Osteoblast (primary cell): ENCODE measurements around the gene TBL1X. TPM values are rescaled to one million over a fixed set of nuclear protein-coding genes. Genes with fewer than 3 reads are reported as not detected.

ENCODE experiments used
- DNase-seq: peaks from one replicate; pipeline ENCODE4 v3.0.0; 2011; ENCODE audit warnings: low spot score, mixed read lengths; ENCODE audit not compliant: insufficient read length; ENCODE audit errors: missing footprints
- H2AFZ ChIP-seq: 2 replicates; pipeline ENCODE4 v1.6.0; 2011; ENCODE audit warnings: mild to moderate bottlenecking, low read length
- H3K27ac ChIP-seq: 2 replicates; pipeline ENCODE4 v1.5.1; 2011; ENCODE audit warnings: mild to moderate bottlenecking, low read depth, low read length, moderate library complexity
- H3K27me3 ChIP-seq: 2 replicates; pipeline ENCODE4 v1.6.0; 2012; ENCODE audit warnings: mild to moderate bottlenecking, control low read depth, inconsistent platforms, low read length, moderate library complexity; ENCODE audit not compliant: insufficient read depth
- H3K36me3 ChIP-seq: 2 replicates; pipeline ENCODE4 v1.5.1; 2011; ENCODE audit warnings: mild to moderate bottlenecking, low read length, control low read depth, moderate library complexity; ENCODE audit not compliant: insufficient read depth
- H3K4me1 ChIP-seq: 2 replicates; pipeline ENCODE4 v1.5.1; 2011; ENCODE audit warnings: mild to moderate bottlenecking, low read length, control low read depth, moderate library complexity; ENCODE audit not compliant: insufficient read depth
- H3K4me2 ChIP-seq: 2 replicates; pipeline ENCODE4 v1.6.0; 2011; ENCODE audit warnings: mild to moderate bottlenecking, low read length; ENCODE audit not compliant: insufficient read depth
- H3K4me3 ChIP-seq: fragments of 200-600 bp; sonication (generic); 3 replicates; pipeline ENCODE4 v1.5.1; 2012; ENCODE audit warnings: mild to moderate bottlenecking, low read length, inconsistent platforms; ENCODE audit not compliant: insufficient read depth
- H3K79me2 ChIP-seq: 2 replicates; pipeline ENCODE4 v1.6.0; 2012; ENCODE audit warnings: mild to moderate bottlenecking, low read length, control low read depth, inconsistent platforms; ENCODE audit not compliant: insufficient read depth
- H3K9me3 ChIP-seq: 2 replicates; pipeline ENCODE4 v1.5.1; 2011; ENCODE audit warnings: low read depth, low read length, control low read depth
- H4K20me1 ChIP-seq: 2 replicates; pipeline ENCODE4 v1.6.0; 2012; ENCODE audit warnings: mild to moderate bottlenecking, low read length, control low read depth; ENCODE audit not compliant: insufficient read depth
- total RNA-seq: library from RNA; depleted of rRNA; stranded (reverse); fragments of >200 nt; gene quantifications from 2 replicates; pipeline ENCODE4 v1.2.3, GENCODE V29; 2012
- TF ChIP-seq, protein P1 (sequence below): IDR thresholded peaks from 2 replicates; pipeline ENCODE4 v1.5.1; 2011; ENCODE audit warnings: mild to moderate bottlenecking, low read depth, low read length, moderate library complexity; ENCODE audit errors: extremely low read depth

Gene TBL1X
- total RNA-seq, 1 donor, result 15.2 TPM

DNA sequence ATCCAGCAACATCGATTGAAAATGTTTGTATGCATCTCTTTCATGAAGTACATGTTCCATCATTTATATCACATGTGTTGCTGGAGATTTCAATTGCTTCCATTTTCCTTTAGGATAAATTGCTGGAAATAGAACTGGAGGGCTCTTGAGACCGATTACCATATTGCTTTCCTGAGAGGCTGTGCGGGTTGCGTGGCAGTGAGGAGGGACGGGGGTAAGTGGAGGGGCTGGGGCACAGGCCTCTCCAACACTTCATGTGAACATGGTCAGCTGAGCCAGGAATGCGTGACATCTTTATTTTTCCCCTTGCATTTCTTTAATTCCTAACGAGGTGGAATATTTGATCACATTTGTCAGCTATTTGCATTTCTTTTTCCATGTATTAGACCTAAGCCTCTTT, 144.6 kb downstream of the TBL1X start:
- H3K4me1 ChIP-seq, result peaks cover 10% of the 10 kb centered on the region
- no peak for DNase-seq
- TF ChIP-seq, protein P1, sequence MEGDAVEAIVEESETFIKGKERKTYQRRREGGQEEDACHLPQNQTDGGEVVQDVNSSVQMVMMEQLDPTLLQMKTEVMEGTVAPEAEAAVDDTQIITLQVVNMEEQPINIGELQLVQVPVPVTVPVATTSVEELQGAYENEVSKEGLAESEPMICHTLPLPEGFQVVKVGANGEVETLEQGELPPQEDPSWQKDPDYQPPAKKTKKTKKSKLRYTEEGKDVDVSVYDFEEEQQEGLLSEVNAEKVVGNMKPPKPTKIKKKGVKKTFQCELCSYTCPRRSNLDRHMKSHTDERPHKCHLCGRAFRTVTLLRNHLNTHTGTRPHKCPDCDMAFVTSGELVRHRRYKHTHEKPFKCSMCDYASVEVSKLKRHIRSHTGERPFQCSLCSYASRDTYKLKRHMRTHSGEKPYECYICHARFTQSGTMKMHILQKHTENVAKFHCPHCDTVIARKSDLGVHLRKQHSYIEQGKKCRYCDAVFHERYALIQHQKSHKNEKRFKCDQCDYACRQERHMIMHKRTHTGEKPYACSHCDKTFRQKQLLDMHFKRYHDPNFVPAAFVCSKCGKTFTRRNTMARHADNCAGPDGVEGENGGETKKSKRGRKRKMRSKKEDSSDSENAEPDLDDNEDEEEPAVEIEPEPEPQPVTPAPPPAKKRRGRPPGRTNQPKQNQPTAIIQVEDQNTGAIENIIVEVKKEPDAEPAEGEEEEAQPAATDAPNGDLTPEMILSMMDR, result no peak
- no peak overlapping the region for H2AFZ ChIP-seq
- no peaks in the 10 kb centered on the region for H3K36me3 ChIP-seq
- H3K27me3 ChIP-seq, result no peaks in the 10 kb centered on the region
- no peaks in the 10 kb centered on the region for H3K9me3 ChIP-seq
- H3K27ac ChIP-seq, result no peak overlapping the region
- H3K4me3 ChIP-seq, result no peak overlapping the region
- H3K4me2 ChIP-seq, result no peak overlapping the region
- H3K79me2 ChIP-seq, result no peaks in the 10 kb centered on the region
- H4K20me1 ChIP-seq, result no peaks in the 10 kb centered on the region

- TF ChIP-seq, protein P1, result no peak
- H2AFZ ChIP-seq, result no peak overlapping the region
- no peak overlapping the region for H3K4me2 ChIP-seq
- no peaks in the 10 kb centered on the region for H3K36me3 ChIP-seq
- no peak for DNase-seq
- H3K27me3 ChIP-seq, result no peaks in the 10 kb centered on the region
- no peaks in the 10 kb centered on the region for H3K79me2 ChIP-seq
- H4K20me1 ChIP-seq, result no peaks in the 10 kb centered on the region
- H3K9me3 ChIP-seq, result no peaks in the 10 kb centered on the region
- peaks cover 6% of the 10 kb centered on the region for H3K4me1 ChIP-seq
- no peak overlapping the region for H3K27ac ChIP-seq
- H3K4me3 ChIP-seq, result no peak overlapping the region
These were observed 145.1 kb downstream of the TBL1X start for GRCh38 chrX:9609987-9610386.

- no peak for DNase-seq
- TF ChIP-seq, protein P1, result no peak
- H3K4me3 ChIP-seq, result no peak overlapping the region
These were observed 146.0 kb downstream of the TBL1X start for GRCh38 chrX:9610771-9611392.

GRCh38 chrX:9611436-9612145, 146.7 kb downstream of the TBL1X start:
- Histone ChIP-seq H3K4me1 (peaks cover 5% of the 10 kb centered on the region), H3K9me3 (no peaks in the 10 kb centered on the region), H3K4me3 (no peak overlapping the region), H3K4me2 (peak overlapping the region; percentile 48), H3K27ac (no peak overlapping the region), H4K20me1 (no peaks in the 10 kb centered on the region), H2AFZ (no peak overlapping the region), H3K36me3 (no peaks in the 10 kb centered on the region), H3K79me2 (no peaks in the 10 kb centered on the region), H3K27me3 (no peaks in the 10 kb centered on the region)
- TF ChIP-seq, protein P1, result no peak
- DNase-seq, result no peak

More at GRCh38 chrX:9610771-9611392, 146.0 kb downstream of the TBL1X start:
- H4K20me1 ChIP-seq, result no peaks in the 10 kb centered on the region
- no peak overlapping the region for H3K27ac ChIP-seq
- H3K79me2 ChIP-seq, result no peaks in the 10 kb centered on the region
- H3K36me3 ChIP-seq, result no peaks in the 10 kb centered on the region
- H2AFZ ChIP-seq, result no peak overlapping the region
- H3K9me3 ChIP-seq, result no peaks in the 10 kb centered on the region
- peak overlapping the region; percentile 48 for H3K4me2 ChIP-seq
- H3K4me1 ChIP-seq, result peaks cover 5% of the 10 kb centered on the region
- H3K27me3 ChIP-seq, result no peaks in the 10 kb centered on the region
